Neural progenitor cell (in vitro differentiated cells): ENCODE results near the gene ITGA6. TPM values are rescaled to one million over a fixed set of nuclear protein-coding genes. Genes with fewer than 3 reads are reported as not detected.

ENCODE experiments used
- DNase-seq: peaks from one replicate; pipeline ENCODE4 v3.0.0-alpha.2; 2016; ENCODE audit warnings: low spot score
- H2AFZ ChIP-seq: fragments of 200-600 bp; sonication (generic); replicated peaks from 2 replicates; pipeline ENCODE4 v1.6.1; 2016; ENCODE audit warnings: antibody characterized with exemption
- H3F3A ChIP-seq: fragments of 200-600 bp; sonication (generic); 2 replicates; pipeline ENCODE4 v1.6.1; 2016; ENCODE audit warnings: antibody characterized with exemption, low read depth
- H3K27ac ChIP-seq: fragments of 200-600 bp; sonication (generic); 2 replicates; pipeline ENCODE4 v1.5.1; 2016; ENCODE audit warnings: mild to moderate bottlenecking
- H3K27me3 ChIP-seq: fragments of 200-600 bp; sonication (generic); 2 replicates; pipeline ENCODE4 v1.6.1; 2016; ENCODE audit warnings: mild to moderate bottlenecking, moderate library complexity
- H3K36me3 ChIP-seq: fragments of 200-600 bp; sonication (generic); 2 replicates; pipeline ENCODE4 v1.5.1; 2016
- H3K4me1 ChIP-seq: fragments of 200-600 bp; sonication (generic); 2 replicates; pipeline ENCODE4 v1.6.1; 2016; ENCODE audit warnings: mixed run types
- H3K4me2 ChIP-seq: fragments of 200-600 bp; sonication (generic); 2 replicates; pipeline ENCODE4 v1.6.1; 2016
- H3K4me3 ChIP-seq: fragments of 200-600 bp; sonication (generic); 2 replicates; pipeline ENCODE4 v1.5.1; 2016
- H3K79me2 ChIP-seq: fragments of 200-600 bp; sonication (generic); 2 replicates; pipeline ENCODE4 v1.6.1; 2016; ENCODE audit warnings: low read depth
- H3K9ac ChIP-seq: fragments of 200-600 bp; sonication (generic); 2 replicates; pipeline ENCODE4 v1.6.1; 2016
- H3K9me3 ChIP-seq: fragments of 200-600 bp; sonication (generic); 2 replicates; pipeline ENCODE4 v1.5.1; 2016; ENCODE audit warnings: low read depth
- H4K20me1 ChIP-seq: fragments of 200-600 bp; sonication (generic); 2 replicates; pipeline ENCODE4 v1.6.1; 2016; ENCODE audit warnings: low read depth
- H3K27ac Mint-ChIP-seq: 3 replicates; pipeline ENCODE4 v1.8.0; 2021; ENCODE audit warnings: mixed read lengths
- H3K27me3 Mint-ChIP-seq: 2 replicates; pipeline ENCODE4 v1.8.0; 2022; ENCODE audit warnings: low read depth, mild to moderate bottlenecking, inconsistent platforms, moderate library complexity, mixed read lengths; ENCODE audit not compliant: insufficient read depth
- H3K36me3 Mint-ChIP-seq: 3 replicates; pipeline ENCODE4 v1.8.0; 2021; ENCODE audit warnings: mixed read lengths
- H3K4me1 Mint-ChIP-seq: 3 replicates; pipeline ENCODE4 v1.8.0; 2021; ENCODE audit warnings: mixed read lengths
- H3K4me3 Mint-ChIP-seq: 3 replicates; pipeline ENCODE4 v1.8.0; 2021; ENCODE audit warnings: mild to moderate bottlenecking, moderate library complexity, mixed read lengths
- H3K9me3 Mint-ChIP-seq: 3 replicates; pipeline ENCODE4 v1.8.0; 2020; ENCODE audit warnings: mixed read lengths
- EZH2 ChIP-seq: fragments of 200-600 bp; sonication (generic); IDR thresholded peaks from 2 replicates; pipeline ENCODE4 v1.6.1; 2017; ENCODE audit warnings: antibody characterized with exemption, mild to moderate bottlenecking, moderate library complexity
- EZH2phosphoT487 ChIP-seq: fragments of 200-600 bp; sonication (generic); IDR thresholded peaks from 2 replicates; pipeline ENCODE4 v1.6.1; 2017; ENCODE audit warnings: antibody characterized with exemption
- total RNA-seq: library from RNA; depleted of rRNA; stranded (reverse); fragments of >200 nt; gene quantifications from 2 replicates; pipeline ENCODE4 v1.2.3, GENCODE V29; 2015; ENCODE audit warnings: low replicate concordance
- TF ChIP-seq, protein P1 (sequence below): fragments of 200-600 bp; sonication (generic); IDR thresholded peaks from 2 replicates; pipeline ENCODE4 v1.5.1; 2017; ENCODE audit warnings: antibody characterized with exemption, mild to moderate bottlenecking

ITGA6 gene
- total RNA-seq, 1 donor from 2014 or later = 161 TPM

GRCh38 chr2:172440795-172441194 is 13.4 kb downstream of the ITGA6 start:
- Mint-ChIP-seq H3K4me1 (peaks cover 24% of the 10 kb centered on the region), H3K9me3 (peaks cover 12% of the 10 kb centered on the region), H3K4me3 (no peak overlapping the region), H3K27me3 (no peaks in the 10 kb centered on the region), H3K27ac (no peak overlapping the region), H3K36me3 (peaks cover 18% of the 10 kb centered on the region)
- Histone ChIP-seq H2AFZ (no peak overlapping the region), H4K20me1 (peaks cover 57% of the 10 kb centered on the region), H3K27ac (no peak overlapping the region), H3K4me1 (peaks cover 55% of the 10 kb centered on the region), H3K4me2 (peak overlapping the region; percentile 62), H3F3A (peaks cover 22% of the 10 kb centered on the region), H3K9me3 (no peaks in the 10 kb centered on the region), H3K79me2 (peaks cover 97% of the 10 kb centered on the region), H3K4me3 (no peak overlapping the region), H3K27me3 (no peaks in the 10 kb centered on the region), H3K9ac (no peak overlapping the region), H3K36me3 (no peaks in the 10 kb centered on the region)
- no peak for TF ChIP-seq EZH2
- TF ChIP-seq, protein P1, sequence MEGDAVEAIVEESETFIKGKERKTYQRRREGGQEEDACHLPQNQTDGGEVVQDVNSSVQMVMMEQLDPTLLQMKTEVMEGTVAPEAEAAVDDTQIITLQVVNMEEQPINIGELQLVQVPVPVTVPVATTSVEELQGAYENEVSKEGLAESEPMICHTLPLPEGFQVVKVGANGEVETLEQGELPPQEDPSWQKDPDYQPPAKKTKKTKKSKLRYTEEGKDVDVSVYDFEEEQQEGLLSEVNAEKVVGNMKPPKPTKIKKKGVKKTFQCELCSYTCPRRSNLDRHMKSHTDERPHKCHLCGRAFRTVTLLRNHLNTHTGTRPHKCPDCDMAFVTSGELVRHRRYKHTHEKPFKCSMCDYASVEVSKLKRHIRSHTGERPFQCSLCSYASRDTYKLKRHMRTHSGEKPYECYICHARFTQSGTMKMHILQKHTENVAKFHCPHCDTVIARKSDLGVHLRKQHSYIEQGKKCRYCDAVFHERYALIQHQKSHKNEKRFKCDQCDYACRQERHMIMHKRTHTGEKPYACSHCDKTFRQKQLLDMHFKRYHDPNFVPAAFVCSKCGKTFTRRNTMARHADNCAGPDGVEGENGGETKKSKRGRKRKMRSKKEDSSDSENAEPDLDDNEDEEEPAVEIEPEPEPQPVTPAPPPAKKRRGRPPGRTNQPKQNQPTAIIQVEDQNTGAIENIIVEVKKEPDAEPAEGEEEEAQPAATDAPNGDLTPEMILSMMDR = no peak
- TF ChIP-seq EZH2phosphoT487 = no peak
- peak; percentile 21 for DNase-seq

DNA sequence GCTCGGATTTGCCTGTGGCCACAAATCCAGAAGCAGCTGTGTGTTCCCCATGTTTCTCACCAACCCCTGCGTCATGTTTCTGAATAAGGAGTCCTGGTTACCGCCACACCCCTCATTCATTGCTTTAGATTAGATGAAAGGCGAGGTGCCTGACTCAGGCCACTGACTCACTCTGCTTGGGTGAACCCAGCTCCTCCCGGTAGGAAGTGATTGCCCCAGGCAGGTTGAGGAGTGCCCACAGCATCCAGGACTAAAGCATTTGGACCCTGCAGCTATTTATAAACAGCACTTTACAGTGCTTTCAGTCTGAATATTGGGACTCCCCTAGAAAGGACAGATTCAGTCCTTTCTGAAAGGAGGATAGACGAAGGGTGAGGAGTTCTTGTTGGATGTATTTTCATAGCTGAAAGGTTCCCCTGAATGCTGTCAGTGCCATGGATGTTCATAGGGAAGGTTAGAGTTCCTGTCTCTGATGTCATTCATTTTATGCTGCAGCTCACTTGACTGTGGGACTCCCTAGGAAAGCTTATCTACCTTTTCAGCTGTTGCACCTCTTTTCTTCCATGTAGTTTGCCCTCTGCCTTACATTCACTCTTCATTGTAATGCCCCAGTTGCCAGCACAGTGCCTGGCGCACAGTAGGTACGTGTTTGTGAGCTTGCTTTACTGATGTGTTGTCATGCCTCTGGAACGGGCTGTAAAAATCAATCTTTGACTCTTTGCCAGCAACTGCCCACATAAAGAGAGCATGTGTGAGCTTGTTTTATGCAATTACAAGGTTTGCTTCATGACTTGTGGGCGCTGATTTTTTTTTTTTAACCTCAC is 14.9 kb downstream of the ITGA6 start:
- Histone ChIP-seq H3K36me3 (no peaks in the 10 kb centered on the region), H4K20me1 (peaks cover 52% of the 10 kb centered on the region), H3K9ac (no peak overlapping the region), H3K4me1 (peaks cover 41% of the 10 kb centered on the region), H3K27me3 (no peaks in the 10 kb centered on the region), H3K4me2 (peak overlapping the region; percentile 19), H2AFZ (no peak overlapping the region), H3F3A (peaks cover 22% of the 10 kb centered on the region), H3K9me3 (no peaks in the 10 kb centered on the region), H3K79me2 (peaks cover 97% of the 10 kb centered on the region), H3K27ac (no peak overlapping the region), H3K4me3 (no peak overlapping the region)
- Mint-ChIP-seq H3K27ac (peak overlapping the region; percentile 5), H3K4me1 (peaks cover 24% of the 10 kb centered on the region), H3K9me3 (peaks cover 12% of the 10 kb centered on the region), H3K4me3 (no peak overlapping the region), H3K36me3 (peaks cover 16% of the 10 kb centered on the region), H3K27me3 (no peaks in the 10 kb centered on the region)
- peak; percentile 36 for DNase-seq
- no peak for TF ChIP-seq EZH2

DNA sequence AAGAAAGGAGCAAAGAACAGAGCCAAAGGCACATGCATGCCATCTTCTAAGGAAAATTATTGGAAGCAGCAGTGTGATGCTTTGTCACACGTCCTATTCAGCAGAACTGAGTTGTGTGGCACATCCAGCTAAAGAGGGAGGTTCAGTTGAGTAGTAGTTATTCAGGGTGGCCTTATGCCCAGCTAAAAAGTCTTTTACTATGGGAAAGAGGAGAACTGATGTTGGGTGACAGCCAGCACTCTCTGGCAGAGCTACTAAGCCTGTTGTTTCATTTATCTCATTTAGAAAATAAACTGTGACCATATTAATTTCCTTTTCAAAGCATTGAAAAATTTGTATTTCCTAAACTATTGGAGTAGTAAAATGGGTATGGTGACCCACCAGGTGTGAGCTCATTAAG is 18.5 kb downstream of the ITGA6 start:
- TF ChIP-seq, protein P1 = no peak
- peaks cover 21% of the 10 kb centered on the region for H3K36me3 Mint-ChIP-seq
- no peak overlapping the region for H3K4me2 ChIP-seq
- H3K27ac Mint-ChIP-seq = peak overlapping the region; percentile 82
- peaks cover 96% of the 10 kb centered on the region for H3K79me2 ChIP-seq
- no peaks in the 10 kb centered on the region for H3K27me3 ChIP-seq
- H3K4me1 ChIP-seq = peaks cover 17% of the 10 kb centered on the region
- H3F3A ChIP-seq = peaks cover 15% of the 10 kb centered on the region
- H3K4me3 ChIP-seq = no peak overlapping the region
- no peak overlapping the region for H3K9ac ChIP-seq
- H3K4me1 Mint-ChIP-seq = peaks cover 14% of the 10 kb centered on the region
- no peak for DNase-seq
- no peak overlapping the region for H3K27ac ChIP-seq
- no peaks in the 10 kb centered on the region for H3K9me3 ChIP-seq
- no peaks in the 10 kb centered on the region for H3K36me3 ChIP-seq
- H3K4me3 Mint-ChIP-seq = no peak overlapping the region
- peaks cover 40% of the 10 kb centered on the region for H4K20me1 ChIP-seq
- H2AFZ ChIP-seq = no peak overlapping the region
- peaks cover 5% of the 10 kb centered on the region for H3K27me3 Mint-ChIP-seq
- H3K9me3 Mint-ChIP-seq = peaks cover 17% of the 10 kb centered on the region

GRCh38 chr2:172446474-172447063 is 19.2 kb downstream of the ITGA6 start:
- no peak overlapping the region for H3K4me2 ChIP-seq
- H3K9me3 ChIP-seq = no peaks in the 10 kb centered on the region
- DNase-seq = no peak
- Mint-ChIP-seq H3K36me3 (peaks cover 21% of the 10 kb centered on the region), H3K27me3 (peaks cover 5% of the 10 kb centered on the region), H3K4me1 (peaks cover 11% of the 10 kb centered on the region), H3K27ac (no peak overlapping the region), H3K9me3 (peaks cover 17% of the 10 kb centered on the region), H3K4me3 (no peak overlapping the region)
- H2AFZ ChIP-seq = no peak overlapping the region
- no peaks in the 10 kb centered on the region for H3K36me3 ChIP-seq
- H3K4me3 ChIP-seq = no peak overlapping the region
- H3F3A ChIP-seq = peaks cover 11% of the 10 kb centered on the region
- H3K27ac ChIP-seq = no peak overlapping the region
- no peaks in the 10 kb centered on the region for H3K27me3 ChIP-seq
- H3K79me2 ChIP-seq = peaks cover 96% of the 10 kb centered on the region
- H3K9ac ChIP-seq = no peak overlapping the region
- H3K4me1 ChIP-seq = peaks cover 14% of the 10 kb centered on the region
- peaks cover 33% of the 10 kb centered on the region for H4K20me1 ChIP-seq
- TF ChIP-seq EZH2 = no peak
- TF ChIP-seq, protein P1 = no peak
- TF ChIP-seq EZH2phosphoT487 = no peak
